Tibial artery (tissue), 4 donors: ENCODE data around the gene CXCL16.

ENCODE experiments used
- DNase-seq, 2 donors: peaks; one replicate each; pipeline ENCODE4 v3.0.0-alpha.2; 2019
- H3K27ac ChIP-seq, 2 donors: fragments of 200-600 bp; sonication (generic) in 1 of 2; 1 replicate in 1 of 2; 2 replicates in 1 of 2; pipeline ENCODE4 v1.5.1; 2018 to 2019; ENCODE audit warnings: mild to moderate bottlenecking in 1 of 2
- H3K27me3 ChIP-seq, 2 donors: fragments of 200-600 bp; sonication (generic) in 1 of 2; one replicate each; pipeline versions ENCODE4 v1.5.1 to v1.6.0; 2016 to 2019
- H3K36me3 ChIP-seq, 3 donors: fragments of 200-600 bp; sonication (generic) in 2 of 3; one replicate each; pipeline ENCODE4 v1.5.1; 2016 to 2019; ENCODE audit warnings: mild to moderate bottlenecking in 2 of 3
- H3K4me1 ChIP-seq, 4 donors: fragments of 200-600 bp; sonication (generic) in 2 of 4; 1 replicate in 3 of 4; 2 replicates in 1 of 4; pipeline ENCODE4 v1.5.1; 2016 to 2019
- H3K4me3 ChIP-seq, 2 donors: fragments of 200-600 bp; sonication (generic) in 1 of 2; 1 replicate in 1 of 2; 2 replicates in 1 of 2; pipeline ENCODE4 v1.5.1; 2018 to 2019; ENCODE audit warnings: mild to moderate bottlenecking in 2 of 2
- H3K9me3 ChIP-seq, 3 donors: fragments of 200-600 bp; sonication (generic) in 1 of 3; one replicate each; pipeline ENCODE4 v1.5.1; 2016 to 2019
- CTCF ChIP-seq, 2 experiments: fragments of 200-600 bp in 1 of 2; fragments of 450-650 bp in 1 of 2; IDR thresholded peaks; one replicate each; pipeline ENCODE4 v1.5.1; 2017 to 2019; ENCODE audit warnings: antibody characterized with exemption in 2 of 2, mild to moderate bottlenecking in 1 of 2, moderate library complexity in 1 of 2
- intact Hi-C: fragments of 100-400 bp; cut with DNase I; formaldehyde crosslinking; loops from one replicate; pipeline ENCODE4 v1.15.0; 2023; ENCODE audit warnings: low total_unique reads

Gene CXCL16

GRCh38 chr17:4719684-4720221 lies 20.0 kb downstream of the CXCL16 start:
- intact Hi-C loops = no loop called here
- Histone ChIP-seq H3K36me3 (peaks cover 0 to 47% (median 15%) of the 10 kb centered on the region in 3 donors), H3K9me3 (no peaks in the 10 kb centered on the region), H3K27me3 (no peaks in the 10 kb centered on the region), H3K27ac (no peak overlapping the region), H3K4me3 (no peak overlapping the region), H3K4me1 (no peaks in the 10 kb centered on the region)
- DNase-seq = no peak
- no peak for TF ChIP-seq CTCF (IDR thresholded peaks at IDR 0.05)

GRCh38 chr17:4719146-4719545 lies 20.6 kb downstream of the CXCL16 start:
- no peak for DNase-seq
- no peaks in the 10 kb centered on the region for H3K27me3 ChIP-seq
- intact Hi-C loops = no loop called here
- TF ChIP-seq CTCF (IDR thresholded peaks at IDR 0.05) = no peak
- H3K4me3 ChIP-seq = no peak overlapping the region
- no peaks in the 10 kb centered on the region for H3K4me1 ChIP-seq
- peaks cover 0 to 47% (median 15%) of the 10 kb centered on the region in 3 donors for H3K36me3 ChIP-seq
- no peaks in the 10 kb centered on the region for H3K9me3 ChIP-seq
- no peak overlapping the region for H3K27ac ChIP-seq

GRCh38 chr17:4718276-4718675 lies 21.5 kb downstream of the CXCL16 start:
- Histone ChIP-seq H3K4me1 (no peaks in the 10 kb centered on the region), H3K27ac (no peak overlapping the region), H3K27me3 (no peaks in the 10 kb centered on the region), H3K9me3 (no peaks in the 10 kb centered on the region), H3K4me3 (no peak overlapping the region), H3K36me3 (peaks cover 0 to 47% (median 15%) of the 10 kb centered on the region in 3 donors)
- no peak for DNase-seq
- no peak for TF ChIP-seq CTCF (IDR thresholded peaks at IDR 0.05)
- intact Hi-C loops = no loop called here

- H3K4me3 ChIP-seq = no peak overlapping the region
- no peaks in the 10 kb centered on the region for H3K9me3 ChIP-seq
- H3K36me3 ChIP-seq = peaks cover 0 to 47% (median 15%) of the 10 kb centered on the region in 3 donors
- DNase-seq = no peak
- H3K27ac ChIP-seq = no peak overlapping the region
- no peak for TF ChIP-seq CTCF (IDR thresholded peaks at IDR 0.05)
- H3K27me3 ChIP-seq = no peaks in the 10 kb centered on the region
- no peaks in the 10 kb centered on the region for H3K4me1 ChIP-seq
- intact Hi-C loops = no loop called here
Observed at GRCh38 chr17:4717791-4718190, 21.9 kb downstream of the CXCL16 start.

GRCh38 chr17:4716081-4716480 lies 23.6 kb downstream of the CXCL16 start:
- Histone ChIP-seq H3K4me1 (peaks cover 0 to 5% (median 3%) of the 10 kb centered on the region in 4 donors), H3K4me3 (no peak overlapping the region), H3K36me3 (peaks cover 0 to 47% (median 15%) of the 10 kb centered on the region in 3 donors), H3K27me3 (no peaks in the 10 kb centered on the region), H3K9me3 (no peaks in the 10 kb centered on the region), H3K27ac (no peak overlapping the region)
- no peak for DNase-seq
- TF ChIP-seq CTCF (IDR thresholded peaks at IDR 0.05) = no peak
- intact Hi-C loops = no loop called here
